CD4-positive, alpha-beta T cell treated with Interleukin-6 at 100 ng/mL for 8 hours (primary cell): ENCODE measurements around the gene PELO.
"Not testable (repeated sequence)": the region's sequence is repeated elsewhere in the genome, so short reads cannot be mapped to it uniquely, and the experiment has no call there.

Experiments
- DNase-seq: peaks from one replicate; pipeline ENCODE4 v3.0.0-alpha.2; 2020; ENCODE audit warnings: mixed read lengths, low spot score

PELO gene

DNA sequence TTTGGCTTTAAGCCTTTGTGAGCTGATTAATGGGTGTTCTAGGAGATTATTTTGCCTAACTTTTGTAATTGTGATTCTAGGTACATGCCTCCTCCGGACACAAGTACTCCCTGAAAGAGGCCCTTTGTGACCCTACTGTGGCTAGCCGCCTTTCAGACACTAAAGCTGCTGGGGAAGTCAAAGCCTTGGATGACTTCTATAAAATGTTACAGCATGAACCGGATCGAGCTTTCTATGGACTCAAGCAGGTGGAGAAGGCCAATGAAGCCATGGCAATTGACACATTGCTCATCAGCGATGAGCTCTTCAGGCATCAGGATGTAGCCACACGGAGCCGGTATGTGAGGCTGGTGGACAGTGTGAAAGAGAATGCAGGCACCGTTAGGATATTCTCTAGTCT lies 13.6 kb downstream of the PELO start:
- no peak for DNase-seq

DNA sequence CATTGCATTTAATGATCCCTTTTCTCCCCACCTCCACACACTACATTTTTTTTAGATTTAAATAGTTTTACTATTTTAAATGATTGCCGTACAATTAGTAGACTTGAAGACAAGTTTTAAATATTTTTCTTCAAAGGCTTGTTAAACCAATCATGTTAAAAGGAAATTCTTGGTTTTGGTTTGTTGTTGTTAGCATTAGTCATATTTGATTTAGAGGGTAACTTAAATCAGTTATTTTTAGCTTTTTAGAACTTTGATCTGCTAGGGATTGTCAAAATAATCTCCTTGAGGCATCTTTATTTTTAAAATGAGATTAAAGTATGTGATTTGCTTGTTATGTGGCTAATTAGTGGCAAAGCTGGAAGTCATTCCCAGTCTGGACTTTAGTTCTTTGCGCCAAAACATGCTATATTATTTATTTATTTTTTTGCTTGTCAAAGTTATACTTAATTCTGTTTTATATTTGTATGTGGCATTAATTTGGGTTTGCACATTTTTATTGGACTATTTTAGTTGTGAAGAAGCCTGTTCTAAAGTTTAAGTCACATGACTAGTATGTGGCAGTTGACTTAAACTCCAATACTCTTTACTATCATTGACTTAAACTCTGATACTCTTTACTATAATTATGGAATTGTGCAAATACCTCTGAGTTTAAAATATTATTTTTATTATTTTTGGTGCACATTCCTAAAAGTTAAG lies 14.7 kb downstream of the PELO start:
- no peak for DNase-seq

DNA sequence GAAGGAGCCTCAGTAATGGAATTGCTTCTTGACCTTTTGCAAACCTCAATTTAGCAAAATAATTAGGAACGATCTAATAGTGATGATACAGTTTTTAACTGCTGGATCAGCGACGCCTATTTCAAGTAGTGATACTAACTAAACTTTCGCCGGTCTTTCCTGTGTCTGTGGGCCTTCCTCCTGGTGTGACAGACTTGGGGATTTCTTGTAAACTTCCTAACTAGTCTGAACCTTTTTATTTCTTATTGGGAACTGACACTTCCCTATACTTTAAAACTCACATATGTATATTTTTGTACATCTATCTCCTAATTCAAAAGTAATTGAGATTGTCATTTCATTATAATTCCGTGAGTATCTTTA lies 15.2 kb downstream of the PELO start:
- DNase-seq, result no peak

DNA sequence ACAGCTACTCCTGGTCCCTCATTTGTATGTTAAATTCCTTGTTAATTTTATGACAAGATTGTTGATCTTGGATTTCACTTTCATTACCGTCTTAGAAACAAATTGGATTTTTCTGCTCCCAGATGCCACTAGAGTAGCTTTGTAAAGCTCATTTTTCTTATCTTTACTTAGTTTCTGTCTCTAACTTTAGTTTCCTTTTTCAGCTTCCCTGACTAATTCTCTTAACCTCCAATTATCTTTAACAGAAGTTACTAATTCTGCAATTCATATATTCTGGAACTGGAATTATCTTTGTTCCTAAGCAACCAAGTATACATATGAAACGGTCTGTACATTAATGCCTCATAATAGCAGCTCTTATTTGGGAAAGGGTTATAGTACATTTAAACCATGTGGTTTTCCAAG lies 16.7 kb downstream of the PELO start:
- DNase-seq, result no peak

DNA sequence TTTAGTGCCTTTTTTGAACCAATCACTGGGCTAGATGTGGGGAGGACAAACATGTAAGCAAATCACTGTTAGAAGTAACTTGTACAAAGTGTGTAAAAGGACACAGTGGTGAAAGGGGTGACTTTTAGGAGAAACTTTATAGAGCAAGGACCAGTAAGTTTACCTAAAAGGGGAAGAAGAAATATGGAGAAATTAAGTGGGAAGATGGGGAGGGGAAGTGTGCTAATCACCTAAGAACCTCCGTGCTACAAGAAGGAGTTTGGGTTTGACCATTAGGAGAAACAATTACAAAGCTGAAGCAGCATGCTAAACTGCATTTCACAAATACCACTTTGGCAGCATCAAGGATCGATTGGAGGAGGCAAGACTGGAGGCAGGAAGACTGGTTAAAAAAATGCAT lies 17.3 kb downstream of the PELO start:
- no peak for DNase-seq

DNA sequence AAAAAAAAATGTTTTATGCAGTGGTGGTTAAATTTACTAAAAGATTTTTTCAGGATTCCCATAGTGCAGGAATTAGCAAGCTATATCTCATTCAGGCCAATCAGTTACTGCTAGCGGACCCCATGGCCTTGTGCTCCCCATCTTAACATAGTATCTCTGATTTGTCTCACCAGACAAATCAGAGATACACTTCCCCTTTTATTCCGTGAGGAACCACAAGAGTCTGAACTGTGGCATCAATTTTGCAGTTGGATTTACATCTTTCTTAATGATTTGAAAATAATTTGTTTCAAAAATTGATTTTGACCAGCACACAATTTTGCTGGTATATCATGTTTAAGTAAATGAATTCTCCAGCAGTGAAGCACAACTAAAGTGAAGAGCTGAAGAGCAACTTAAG lies 17.9 kb downstream of the PELO start:
- DNase-seq, result no peak

DNA sequence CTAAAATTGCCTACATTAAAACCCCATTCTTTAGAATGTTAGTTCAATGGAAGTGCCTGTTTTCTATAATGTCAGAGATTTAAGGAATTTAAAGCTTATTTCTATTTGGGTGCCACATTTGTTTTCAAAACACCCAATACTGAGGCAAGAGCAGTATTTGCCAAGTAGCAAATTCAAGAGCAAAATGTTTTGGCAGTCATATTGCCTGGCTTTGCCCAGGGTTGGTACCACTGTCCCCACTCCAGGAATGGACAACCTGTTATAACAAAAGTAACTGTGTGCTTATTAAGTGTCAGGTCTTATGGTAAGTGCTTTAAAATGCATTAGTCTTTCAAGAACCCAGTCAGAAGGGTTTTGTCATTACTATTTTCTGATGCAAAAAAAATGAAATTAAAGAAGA lies 19.3 kb downstream of the PELO start:
- DNase-seq, result no peak

DNA sequence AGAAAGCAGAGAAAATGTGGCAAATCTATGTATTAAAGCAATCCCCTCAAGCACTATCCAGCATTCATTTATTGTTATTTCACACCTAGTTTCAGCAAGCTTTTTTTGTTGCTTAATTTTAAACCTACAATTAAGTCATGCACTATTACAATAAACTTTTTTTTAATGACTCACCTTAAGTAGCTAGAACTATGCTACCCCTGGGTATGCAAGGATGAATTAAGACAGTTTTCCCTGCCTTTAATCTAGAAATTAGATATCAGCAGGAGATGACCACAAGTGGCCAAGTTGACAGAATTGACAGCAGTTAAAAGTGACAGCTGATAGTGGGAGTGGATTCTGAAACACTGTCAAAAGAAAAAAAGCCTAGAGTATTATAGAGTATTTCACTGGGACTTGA lies 20.0 kb downstream of the PELO start:
- no peak for DNase-seq

DNA sequence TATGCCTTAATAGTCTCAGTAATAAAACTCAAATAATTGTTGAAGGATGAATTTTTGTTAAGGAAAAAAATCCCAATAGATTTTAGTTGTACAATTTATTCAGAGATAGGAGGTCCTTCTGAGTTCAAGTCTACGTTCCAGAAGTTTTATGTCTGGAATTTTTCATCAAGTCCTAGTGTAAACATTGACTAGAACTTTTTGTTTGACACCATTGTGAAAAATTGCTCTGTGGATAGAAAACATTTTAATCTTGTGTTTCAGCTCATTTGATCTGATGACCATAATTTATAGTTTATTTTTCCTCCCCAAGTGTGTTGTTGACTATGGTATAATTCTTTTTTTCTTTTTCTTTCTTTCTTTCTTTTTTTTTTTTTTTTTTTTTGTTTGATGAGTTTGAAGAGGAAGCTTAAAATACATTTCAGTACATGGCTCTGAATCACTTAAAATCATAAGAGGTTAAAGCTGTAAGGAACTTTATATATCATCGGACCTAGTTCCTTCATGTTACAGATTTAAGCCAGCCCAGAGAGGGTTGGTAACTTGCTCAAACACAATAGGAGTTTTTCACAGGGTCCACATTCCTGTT lies 20.7 kb downstream of the PELO start:
- DNase-seq, result no peak

DNA sequence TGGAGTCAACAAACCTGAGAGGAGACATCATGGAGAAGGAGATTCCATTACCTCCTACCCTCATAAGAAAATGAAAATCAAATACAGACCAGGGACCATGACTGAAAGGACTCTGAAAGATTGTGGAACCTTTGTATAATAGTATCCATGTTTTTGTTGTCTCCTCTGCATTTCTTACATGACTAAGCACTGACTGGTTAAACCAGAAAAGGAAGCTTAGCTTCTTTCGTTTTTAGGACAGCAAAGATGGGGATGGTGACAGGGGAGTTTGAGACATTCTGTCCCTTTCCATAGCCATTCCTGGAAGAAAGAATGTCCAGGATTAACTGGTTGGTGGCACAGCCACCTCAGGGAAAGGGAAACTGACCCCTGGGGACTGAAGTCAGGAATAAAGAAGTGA lies 22.2 kb downstream of the PELO start:
- no peak for DNase-seq

DNA sequence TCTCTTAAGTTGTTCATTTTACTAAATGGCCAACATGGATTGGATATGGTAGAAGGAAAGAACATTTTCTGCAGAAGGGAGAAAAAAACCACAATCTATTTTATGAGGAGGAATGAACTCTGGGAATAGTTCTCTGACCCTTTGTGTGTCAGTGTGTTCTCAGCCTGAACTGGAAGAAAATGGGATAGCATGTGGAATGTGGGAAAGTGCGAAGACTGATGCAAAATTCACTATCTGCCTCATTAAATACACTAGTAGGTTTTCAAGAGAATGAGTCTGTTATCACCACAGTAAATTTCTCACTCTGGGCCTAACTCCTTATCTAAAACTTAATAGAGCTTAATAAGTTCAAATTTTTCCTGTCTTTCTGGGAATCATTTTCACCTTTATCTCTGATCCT lies 22.7 kb downstream of the PELO start:
- DNase-seq, result no peak

DNA sequence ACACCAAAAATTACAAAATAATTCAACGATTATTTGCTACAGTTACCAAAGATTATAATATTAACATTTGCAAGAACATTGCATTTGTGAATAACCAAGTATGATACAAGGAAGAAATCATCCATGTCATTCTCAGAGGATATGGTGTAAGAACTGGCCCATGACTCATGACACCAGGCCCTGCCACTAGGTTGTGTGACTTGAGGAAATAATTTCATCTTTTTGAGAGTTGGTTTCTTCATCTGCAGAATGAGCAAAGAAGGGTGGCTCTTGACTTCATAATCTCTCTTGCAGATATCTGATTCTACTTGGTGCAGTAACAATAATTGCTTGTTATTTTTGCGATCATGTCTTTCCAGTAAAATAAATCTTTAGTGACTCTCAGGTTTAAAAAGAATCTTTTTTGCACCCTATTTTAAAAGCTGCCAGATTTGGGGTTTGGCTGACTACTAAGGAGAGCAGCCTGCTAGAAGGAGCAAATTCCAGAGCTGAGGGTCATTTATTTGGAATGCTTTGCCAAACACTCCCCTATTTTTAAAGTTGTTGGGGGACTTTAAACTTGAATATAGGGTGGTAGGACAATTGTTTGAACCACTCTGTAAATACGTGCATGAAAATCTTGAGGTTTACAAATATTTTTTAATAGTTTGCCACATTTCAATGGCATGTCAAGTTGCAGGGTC lies 23.5 kb downstream of the PELO start:
- no peak for DNase-seq

DNA sequence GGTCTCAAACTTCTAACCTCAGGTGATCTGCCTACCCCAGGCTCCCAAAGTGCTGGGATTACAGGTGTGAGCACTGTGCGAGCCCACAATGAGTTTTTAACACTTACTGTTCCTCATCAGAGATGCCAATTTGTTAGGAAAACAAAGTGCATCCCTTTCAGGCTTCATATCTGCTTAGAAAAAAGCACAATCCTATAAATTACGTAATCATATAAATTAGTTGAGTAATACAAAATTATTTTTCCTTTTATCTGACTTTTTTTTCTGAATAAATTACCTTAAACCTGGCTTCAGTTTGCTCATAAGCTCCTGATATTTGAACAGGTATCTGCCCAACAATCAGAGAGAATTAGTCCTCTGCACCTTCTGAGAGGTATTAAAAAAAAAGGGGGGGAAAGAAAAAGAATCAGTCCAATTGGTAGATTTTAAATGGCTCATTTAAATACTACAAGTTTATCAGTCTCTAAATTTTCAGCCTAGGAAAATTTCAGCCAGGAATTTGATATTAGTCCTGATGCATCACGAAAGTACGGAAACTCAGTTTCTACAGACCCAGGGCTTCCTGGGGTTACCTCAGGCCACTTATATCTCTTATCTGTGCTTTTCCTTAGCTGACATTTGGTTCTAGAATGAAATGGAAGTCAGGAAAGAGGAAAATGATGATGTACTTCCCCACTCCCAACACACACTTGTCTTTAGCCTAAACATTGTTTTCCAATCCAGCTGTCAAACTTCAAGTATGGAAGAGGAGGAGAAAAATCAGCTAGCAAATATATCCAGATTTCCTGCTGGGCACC lies 26.8 kb downstream of the PELO start:
- no peak for DNase-seq

DNA sequence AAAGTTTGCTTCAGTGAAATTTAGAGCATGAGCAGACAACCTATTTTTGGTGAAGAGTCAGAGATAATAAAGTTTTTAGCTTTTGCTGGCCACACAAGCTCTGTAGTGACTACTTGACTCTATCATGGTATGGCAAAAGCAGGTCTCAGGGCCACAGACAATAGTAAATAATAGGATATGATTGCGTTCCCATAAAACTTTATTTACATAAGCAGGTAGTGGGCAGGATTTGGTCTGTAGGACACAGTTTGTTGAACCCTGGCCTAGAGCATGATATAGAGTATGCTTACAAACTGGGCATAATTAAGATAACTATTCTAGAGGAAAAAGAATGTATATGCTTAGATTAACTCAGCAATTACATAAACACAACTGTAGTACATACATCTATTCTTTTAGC lies 30.1 kb downstream of the PELO start:
- DNase-seq, result no peak

DNA sequence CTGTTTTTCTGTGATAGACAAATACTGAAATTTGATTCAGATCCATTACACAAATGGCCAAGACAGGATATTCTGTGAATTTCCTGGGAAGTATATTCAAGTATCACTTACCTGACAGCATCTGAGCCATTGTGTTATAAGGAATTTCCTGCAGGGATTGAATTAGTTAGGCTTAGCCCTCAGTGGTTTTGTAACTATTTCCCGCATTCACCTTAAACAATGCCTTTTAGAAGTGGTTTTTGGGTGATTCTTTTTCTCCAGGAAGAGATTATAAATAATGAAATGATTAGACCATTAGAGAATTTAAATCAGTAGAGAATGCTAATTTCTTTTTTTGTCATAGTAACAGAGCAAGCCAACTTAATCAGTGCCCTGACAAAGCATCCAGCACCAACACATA lies 30.6 kb downstream of the PELO start:
- no peak for DNase-seq

DNA sequence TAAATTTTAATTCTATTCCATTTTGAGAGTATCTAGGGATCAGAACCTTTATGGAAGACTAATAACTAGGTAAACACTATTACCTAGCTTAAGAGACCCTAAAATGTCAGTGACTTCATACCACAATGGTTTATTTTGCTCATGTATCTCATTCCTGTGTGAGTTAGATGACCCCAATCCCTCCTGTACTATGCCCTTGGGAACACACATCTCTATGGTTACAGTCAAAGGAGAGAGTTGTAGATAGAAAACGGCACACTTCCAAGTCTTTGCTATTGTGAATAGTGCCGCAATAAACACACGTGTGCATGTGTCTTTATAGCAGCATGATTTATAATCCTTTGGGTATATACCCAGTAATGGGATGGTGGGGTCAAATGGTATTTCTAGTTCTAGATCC lies 31.1 kb downstream of the PELO start:
- not testable (repeated sequence) for DNase-seq

DNA sequence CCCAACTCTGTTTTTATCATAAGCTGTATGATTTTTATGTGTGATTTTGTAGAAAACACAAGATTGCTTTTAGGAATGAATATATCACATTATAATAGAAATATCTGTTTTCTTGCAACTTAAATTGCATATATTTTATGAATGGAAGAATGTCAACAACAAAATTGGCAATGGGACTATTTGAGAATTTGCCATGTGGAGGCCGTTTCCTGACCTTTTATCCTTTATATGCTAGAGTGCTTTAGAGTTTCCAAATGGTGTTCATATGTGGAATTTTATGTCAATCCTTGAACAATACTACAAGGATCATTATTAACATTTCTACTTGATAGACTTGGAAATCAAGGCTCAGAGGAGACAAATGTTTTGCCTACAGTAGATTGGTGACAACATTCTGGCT lies 34.2 kb downstream of the PELO start:
- DNase-seq, result no peak

DNA sequence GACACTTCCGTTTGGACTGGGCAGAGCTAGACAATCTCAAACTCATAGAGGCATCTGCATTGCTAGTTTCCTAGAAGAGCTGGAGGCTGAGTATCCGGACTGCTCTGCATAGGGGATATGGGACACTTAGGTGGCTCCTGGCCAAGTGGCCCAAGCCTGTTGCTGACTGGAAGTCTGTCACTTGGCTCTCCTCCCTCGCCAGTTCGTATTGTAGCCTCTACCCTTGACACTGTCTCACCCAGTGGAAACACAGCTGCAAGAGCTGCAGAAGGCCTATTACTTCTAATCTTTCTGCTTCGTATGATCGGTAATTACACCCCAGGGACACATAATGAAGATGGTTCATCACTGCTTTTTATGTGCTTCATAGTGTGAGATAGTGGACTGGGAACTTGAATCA lies 34.7 kb downstream of the PELO start:
- DNase-seq, result no peak

DNA sequence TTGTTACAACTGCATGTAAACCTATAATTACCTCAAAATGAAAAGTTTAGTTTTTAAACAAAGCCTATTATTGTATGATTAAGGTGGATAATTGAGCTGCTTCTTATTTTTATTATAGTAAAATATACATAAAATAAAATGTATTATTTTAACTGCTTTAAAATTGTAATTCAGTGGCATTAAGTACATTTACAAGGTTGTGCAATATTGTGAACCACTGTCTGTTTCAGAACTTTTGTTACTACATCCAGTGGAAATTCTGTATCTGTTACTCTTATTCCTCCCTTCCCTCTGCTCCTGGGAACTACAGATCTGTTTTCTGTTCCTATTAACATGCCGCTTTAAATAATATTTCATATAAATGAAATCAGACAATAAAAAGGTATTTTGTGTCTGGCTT lies 37.1 kb downstream of the PELO start:
- DNase-seq, result no peak

DNA sequence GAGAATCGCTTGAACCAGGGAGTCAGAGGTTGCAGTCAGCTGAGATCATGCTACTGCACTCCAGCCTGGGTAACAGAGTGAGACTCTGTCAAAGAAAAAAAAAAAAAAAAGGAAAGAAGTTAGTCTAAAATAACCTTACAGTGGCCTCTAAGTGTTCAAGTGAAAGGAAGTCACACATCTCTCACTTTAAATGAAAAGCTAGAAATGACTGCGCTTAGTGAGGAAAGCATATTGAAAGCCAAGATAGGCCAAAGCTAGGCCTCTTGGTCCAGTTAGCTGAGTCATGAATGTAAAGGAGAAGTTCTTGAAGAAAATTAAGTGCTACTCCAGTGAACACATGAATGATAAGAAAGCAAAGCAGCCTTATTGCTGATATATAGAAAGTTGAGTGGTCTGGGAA lies 38.1 kb downstream of the PELO start:
- DNase-seq, result no peak

DNA sequence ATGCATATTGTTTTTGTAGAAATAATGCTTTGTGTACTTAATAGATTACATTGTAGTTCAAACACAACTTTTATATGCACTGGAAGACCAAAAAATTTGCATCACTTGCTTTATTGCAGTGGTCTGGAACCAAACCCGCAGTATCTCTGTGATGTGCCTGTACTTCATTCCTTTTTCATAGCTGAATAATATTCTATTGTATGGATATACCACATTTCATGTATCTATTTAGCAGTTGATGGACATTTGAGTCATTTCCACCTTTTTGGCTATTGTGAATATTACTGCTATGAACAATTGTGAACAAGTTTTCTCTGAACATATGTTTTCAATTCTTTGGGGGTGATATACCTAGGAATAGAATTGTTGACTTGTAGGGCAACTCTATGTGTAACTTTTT lies 40.1 kb downstream of the PELO start:
- no peak for DNase-seq

DNA sequence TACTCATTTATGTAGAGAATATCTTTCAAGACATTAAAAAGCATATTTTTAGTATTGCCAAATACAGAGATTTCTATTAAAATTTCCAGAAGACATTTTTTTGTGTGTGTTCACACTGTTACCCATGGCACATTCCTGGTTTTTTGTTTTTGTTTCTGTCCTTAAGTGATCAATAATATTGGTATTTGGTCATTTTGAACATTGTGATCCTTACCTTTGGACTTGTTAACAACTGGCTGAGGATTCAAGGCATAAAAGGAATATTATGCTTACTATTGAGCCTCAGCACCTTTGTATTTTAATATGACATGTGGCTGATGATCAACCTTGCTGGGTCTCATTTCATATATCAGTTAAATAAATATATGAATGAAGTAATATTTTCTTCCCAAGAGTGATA lies 41.9 kb downstream of the PELO start:
- DNase-seq, result no peak

DNA sequence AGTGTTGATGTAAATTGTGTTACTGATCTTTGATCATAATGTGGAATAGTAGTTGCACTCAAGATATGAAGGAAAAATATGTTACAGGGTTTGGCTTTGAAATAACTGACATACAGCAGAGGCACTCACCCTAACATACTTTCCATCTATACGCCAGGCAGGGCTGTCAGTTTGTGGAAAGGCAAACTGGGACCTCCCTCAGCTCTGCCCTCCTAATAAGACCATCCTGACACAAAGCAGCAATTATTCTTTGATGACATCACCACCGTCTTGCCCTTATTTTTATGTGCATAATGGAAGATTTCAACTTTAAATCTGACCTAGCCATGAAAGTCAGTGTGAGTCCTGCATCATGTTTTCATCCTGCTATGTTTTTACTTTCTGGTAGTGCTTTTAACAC lies 42.9 kb downstream of the PELO start:
- DNase-seq, result no peak
